Measurements from ENCODE around the gene RAB10.
A peak's percentile ranks its signal among the peaks of the same experiment; 100 is the strongest.

The RAB10 gene

DNA sequence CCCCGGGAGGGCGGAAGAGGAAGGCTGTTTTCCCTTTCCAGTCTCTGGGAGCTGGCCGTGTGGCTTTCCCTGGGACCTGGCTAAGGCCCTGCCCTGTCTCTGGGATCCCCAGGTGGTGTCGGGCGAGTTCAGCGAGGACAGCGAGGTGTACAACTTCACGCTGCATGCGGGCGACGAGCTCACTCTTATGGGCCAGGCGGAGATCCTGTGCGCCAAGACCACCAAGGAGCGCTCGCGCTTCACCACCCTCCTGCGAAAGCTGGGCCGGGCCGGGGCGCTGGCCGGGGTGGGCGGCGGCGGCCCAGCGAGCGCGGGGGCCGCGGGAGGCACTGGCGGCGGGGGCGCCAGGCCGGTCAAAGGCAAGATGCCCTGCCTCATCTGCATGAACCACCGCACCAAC lies 150.2 kb downstream of the RAB10 start:
- ATAC-seq, result no peak

DNA sequence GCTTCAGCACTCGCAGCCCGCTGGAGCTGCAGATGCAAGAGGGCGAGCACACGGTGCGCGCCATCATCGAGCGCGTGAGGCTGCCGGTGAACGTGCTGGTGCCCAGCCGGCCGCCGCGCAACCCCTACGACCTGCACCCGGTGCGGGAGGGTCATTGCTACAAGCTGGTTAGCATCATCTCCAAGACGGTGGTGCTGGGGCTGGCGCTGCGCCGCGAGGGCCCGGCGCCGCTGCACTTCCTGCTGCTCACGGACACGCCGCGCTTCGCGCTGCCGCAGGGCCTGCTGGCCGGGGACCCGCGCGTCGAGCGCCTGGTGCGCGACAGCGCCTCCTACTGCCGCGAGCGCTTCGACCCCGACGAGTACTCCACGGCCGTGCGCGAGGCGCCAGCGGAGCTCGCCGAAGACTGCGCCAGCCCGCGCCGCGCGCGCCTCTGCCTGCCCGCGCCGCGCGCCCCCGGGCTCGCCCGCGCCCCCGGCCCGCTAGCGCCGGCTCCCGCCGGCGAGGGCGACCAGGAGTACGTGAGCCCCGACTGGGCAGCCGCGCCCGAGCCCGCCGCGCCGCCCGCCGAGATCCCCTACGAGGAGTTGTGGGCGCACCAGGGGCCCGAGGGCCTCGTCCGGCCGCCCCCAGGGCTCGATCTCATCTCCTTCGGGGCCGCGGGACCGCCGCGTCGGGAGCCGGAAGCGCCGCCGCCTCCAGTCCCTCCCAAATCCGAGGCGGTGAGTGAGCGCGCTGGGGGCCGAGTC lies 150.8 kb downstream of the RAB10 start:
- peak; percentile 97 to 98 for ATAC-seq

DNA sequence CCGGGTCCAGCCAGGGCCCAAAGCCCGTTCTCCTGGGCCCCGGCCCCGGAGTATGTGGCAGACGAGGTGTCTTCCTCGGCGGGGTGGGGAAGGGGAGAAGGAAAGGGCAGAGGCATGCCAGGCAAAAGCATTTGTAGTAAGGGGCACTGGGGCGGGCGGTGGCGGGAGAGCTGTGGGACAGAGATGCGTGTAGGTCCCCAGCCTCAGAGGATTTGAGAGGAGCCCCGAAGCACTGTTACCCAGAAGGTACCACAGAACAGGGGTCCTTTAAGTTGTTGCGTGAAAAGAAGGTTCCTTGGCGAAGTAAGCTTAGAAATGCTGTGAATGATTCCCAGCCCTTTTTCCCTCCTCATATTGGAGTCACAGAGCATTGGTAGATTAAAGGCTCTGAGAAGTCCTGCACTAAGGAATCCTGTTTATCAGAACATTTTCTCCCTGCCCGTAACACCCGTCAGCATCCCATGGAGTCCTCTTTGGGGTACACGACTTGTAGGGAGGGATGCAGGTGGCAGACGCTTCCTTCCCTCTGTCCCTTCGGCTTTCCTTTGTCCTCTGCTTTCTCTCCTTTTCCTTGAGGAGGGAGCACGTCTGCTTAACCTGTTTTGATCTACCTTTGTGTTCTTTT lies 151.5 kb downstream of the RAB10 start:
- no peak for ATAC-seq

DNA sequence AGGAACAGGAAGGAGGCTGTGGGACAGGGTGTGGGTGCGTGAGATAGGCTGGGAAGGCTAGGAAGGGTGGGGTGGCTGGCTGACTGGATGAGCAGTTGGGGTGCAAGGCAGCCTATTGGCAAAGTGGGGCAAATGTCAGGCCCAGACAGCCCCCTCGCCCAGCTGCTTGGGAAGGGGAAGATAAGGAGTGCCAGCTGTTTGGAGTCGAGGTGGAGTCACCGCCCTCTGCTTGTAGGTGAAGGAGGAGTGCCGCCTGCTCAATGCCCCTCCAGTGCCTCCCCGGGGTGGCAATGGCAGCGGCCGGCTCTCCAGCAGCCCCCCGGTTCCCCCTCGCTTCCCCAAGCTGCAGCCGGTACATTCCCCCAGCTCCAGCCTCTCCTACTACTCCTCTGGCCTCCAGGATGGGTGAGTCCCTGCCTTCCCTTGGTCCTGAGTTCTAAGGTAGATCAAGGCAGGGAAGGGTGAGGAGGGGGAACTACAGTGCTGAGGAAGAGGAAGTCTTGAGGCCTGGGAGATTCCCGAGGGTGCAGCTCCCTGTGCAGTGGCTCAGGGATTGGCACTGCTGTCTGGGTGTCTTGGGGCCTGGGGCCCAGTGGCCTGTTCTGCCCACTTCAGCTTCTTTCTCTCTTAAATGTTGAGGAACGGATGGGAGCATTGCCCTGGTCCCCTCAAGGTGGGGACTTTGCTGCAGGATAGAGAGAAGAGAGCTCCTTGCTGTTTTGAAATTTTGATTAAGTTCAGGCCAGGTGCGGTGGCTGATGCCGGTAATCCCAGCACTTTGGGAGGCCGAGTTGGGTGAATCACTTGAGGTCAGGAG lies 152.3 kb downstream of the RAB10 start:
- no peak for ATAC-seq

Measured in activated CD4-positive, CD25-positive, alpha-beta regulatory T cell treated with anti-CD3 and anti-CD28 coated beads, Interleukin-2, amount 50 U/mL, for 24 hours (primary cell).